ENCODE measurements around the gene CCDC32. TPM values are rescaled to one million over a fixed set of nuclear protein-coding genes. Genes with fewer than 3 reads are reported as not detected.

Gene CCDC32, protein sequence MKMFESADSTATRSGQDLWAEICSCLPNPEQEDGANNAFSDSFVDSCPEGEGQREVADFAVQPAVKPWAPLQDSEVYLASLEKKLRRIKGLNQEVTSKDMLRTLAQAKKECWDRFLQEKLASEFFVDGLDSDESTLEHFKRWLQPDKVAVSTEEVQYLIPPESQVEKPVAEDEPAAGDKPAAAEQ
- total RNA-seq (2021) (19.5 and 22.2 TPM in 2 replicates), Bru-seq, nascent RNA (percentile 73 among the genes with signal in this experiment), BruChase-seq, experiment 1, labeled RNA remaining after a 2-hour chase (percentile 77 among the genes with signal in this experiment), BruChase-seq, experiment 2, labeled RNA remaining after a 6-hour chase (percentile 70 among the genes with signal in this experiment)
- long read RNA-seq, transcript CCDC32-202 (4 exons, 1,519 nt), result major isoform, 16 of 32 reads
- long read RNA-seq, transcript CCDC32-201 (4 exons, 1,704 nt), result minor isoform, 6 of 32 reads
- long read RNA-seq, partial matches to known transcripts, result 2 of 32 reads
- long read RNA-seq, other reads (novel, unspliced or antisense), result 8 of 32 reads

DNA sequence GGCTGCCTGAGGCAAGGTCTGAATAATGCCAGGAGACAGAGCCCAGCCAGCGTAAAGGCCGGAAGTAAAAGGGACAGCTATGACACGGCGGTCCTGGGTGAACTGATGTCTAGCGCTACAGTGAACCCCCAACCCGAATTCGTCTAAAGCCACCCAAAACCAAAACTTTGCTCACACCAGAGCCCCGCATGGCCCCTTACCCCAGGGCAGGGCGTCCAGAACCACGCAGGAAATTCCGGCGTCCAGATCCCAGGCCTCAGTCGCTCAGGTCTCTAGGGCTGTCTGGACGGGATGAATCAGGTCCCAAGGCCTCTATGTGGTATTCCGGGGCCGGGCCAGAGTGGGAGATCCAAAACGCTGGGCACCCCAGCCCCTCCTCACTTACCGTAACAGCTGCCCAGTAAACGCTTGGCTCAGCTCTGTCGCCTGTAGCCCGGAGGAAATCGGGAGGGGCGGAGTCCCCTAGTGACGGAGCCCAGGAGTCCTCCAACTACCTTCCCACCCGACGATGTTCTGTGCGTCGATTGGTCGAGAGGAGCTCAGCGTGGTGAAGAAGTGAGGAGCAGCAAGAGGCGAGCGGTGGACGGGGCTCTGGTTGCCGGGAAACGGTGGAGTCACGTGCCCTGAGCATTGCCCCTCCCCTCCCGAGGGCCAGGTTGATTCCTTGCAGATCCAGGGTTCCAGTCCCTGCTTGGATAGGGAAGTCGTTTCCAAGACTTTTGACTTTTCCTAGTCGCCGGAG is at the start of gene CCDC32:
CCDC32 (minus strand) TSS at position 452 of the 742 bp plus-strand sequence. CDS start 2,027 bp downstream, outside the sequence.
- peaks cover 19% of the 10 kb centered on the region for H3K79me2 ChIP-seq (ENCODE audit: low read depth)
- BruUV-seq (replicated peaks), result TSS peak; percentile 65
- peak; percentile 94 to 96 for DNase-seq
- H3F3A ChIP-seq (ENCODE audit: insufficient read depth, low read depth), result no peaks in the 10 kb centered on the region
- H3K9me2 ChIP-seq (ENCODE audit: insufficient read depth), result no peaks in the 10 kb centered on the region
- peak within 1 kb of the TSS; percentile 51 for H3K27ac ChIP-seq
- peak within 1 kb of the TSS; percentile 98 for H2AFZ ChIP-seq
- intact Hi-C loops (cut with micrococcal nuclease; ENCODE audit: unreplicated experiment), result loop anchor here (2.0 kb wide), 1 partner anchor 94 kb away; the partner anchor contains the start of gene CHST14
- H3K4me2 ChIP-seq, result peak within 1 kb of the TSS; percentile 79
- CTCF ChIA-PET, result interaction anchor here (0.6 to 0.8 kb wide), 2 partner anchors 25 to 45 kb away, joined by 3 to 13 read pairs; no protein-coding TSS in a partner anchor
- H3K9me3 ChIP-seq (ENCODE audit: insufficient read depth, low read depth), result no peaks in the 10 kb centered on the region
- H4K20me1 ChIP-seq (ENCODE audit: insufficient read depth), result no peaks in the 10 kb centered on the region
- no peaks in the 10 kb centered on the region; the same call in 1 of the 2 replicates for H3K36me3 ChIP-seq (ENCODE audit: low read depth)
- peak within 1 kb of the TSS; percentile 89 for H3K4me3 ChIP-seq
- H3K27me3 ChIP-seq (ENCODE audit: insufficient read depth, low read depth), result no peaks in the 10 kb centered on the region
- POLR2A ChIA-PET (ENCODE audit: unreplicated experiment), result interaction anchor here (0.5 to 0.7 kb wide), 8 partner anchors 12 to 1217 kb away, joined by 3 to 27 read pairs (median 6); no protein-coding TSS in a partner anchor
- peaks cover 10% of the 10 kb centered on the region for H3K4me1 ChIP-seq (replicated peaks; ENCODE audit: insufficient read depth)
- TF ChIP-seq, protein P1, sequence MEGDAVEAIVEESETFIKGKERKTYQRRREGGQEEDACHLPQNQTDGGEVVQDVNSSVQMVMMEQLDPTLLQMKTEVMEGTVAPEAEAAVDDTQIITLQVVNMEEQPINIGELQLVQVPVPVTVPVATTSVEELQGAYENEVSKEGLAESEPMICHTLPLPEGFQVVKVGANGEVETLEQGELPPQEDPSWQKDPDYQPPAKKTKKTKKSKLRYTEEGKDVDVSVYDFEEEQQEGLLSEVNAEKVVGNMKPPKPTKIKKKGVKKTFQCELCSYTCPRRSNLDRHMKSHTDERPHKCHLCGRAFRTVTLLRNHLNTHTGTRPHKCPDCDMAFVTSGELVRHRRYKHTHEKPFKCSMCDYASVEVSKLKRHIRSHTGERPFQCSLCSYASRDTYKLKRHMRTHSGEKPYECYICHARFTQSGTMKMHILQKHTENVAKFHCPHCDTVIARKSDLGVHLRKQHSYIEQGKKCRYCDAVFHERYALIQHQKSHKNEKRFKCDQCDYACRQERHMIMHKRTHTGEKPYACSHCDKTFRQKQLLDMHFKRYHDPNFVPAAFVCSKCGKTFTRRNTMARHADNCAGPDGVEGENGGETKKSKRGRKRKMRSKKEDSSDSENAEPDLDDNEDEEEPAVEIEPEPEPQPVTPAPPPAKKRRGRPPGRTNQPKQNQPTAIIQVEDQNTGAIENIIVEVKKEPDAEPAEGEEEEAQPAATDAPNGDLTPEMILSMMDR (conservative IDR thresholded peaks at IDR 0.05), result no peak
- no peak for TF ChIP-seq EZH2 (IDR thresholded peaks at IDR 0.05; ENCODE audit: low read depth)

DNA sequence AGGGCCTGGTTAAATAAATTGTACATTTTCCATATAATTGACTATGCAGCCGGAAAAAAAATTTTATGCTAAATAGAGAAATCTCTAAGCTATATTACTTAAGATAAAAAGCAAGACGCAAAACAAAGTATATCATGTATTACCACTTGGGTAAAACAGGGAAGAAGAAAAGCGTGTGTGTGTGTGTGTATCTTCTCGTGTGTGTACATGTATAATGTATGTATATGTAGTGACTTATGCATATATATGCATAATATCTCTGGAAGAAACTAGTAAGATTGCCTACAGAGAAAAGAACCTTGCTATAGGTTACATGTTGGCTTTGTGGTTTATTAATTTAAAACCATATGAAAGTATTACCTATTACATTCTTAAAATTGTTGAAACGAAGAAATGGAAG is 48.2 kb upstream of the CCDC32 start:
- intact Hi-C loops (cut with micrococcal nuclease; ENCODE audit: unreplicated experiment), result no loop called here
- Histone ChIP-seq H3K9me2 (ENCODE audit: insufficient read depth) (no peaks in the 10 kb centered on the region), H3K27ac (no peak overlapping the region), H3K4me1 (replicated peaks; ENCODE audit: insufficient read depth) (no peaks in the 10 kb centered on the region), H3K36me3 (ENCODE audit: low read depth) (no peaks in the 10 kb centered on the region), H3K4me2 (no peak overlapping the region), H3K4me3 (no peak overlapping the region), H3K27me3 (ENCODE audit: insufficient read depth, low read depth) (no peaks in the 10 kb centered on the region), H3K9me3 (ENCODE audit: insufficient read depth, low read depth) (no peaks in the 10 kb centered on the region), H3F3A (ENCODE audit: insufficient read depth, low read depth) (no peaks in the 10 kb centered on the region), H4K20me1 (ENCODE audit: insufficient read depth) (no peaks in the 10 kb centered on the region), H2AFZ (no peak overlapping the region), H3K79me2 (ENCODE audit: low read depth) (no peaks in the 10 kb centered on the region)
- CTCF ChIA-PET, result no interaction called here
- DNase-seq, result no peak
- POLR2A ChIA-PET (ENCODE audit: unreplicated experiment), result no interaction called here
- TF ChIP-seq EZH2 (IDR thresholded peaks at IDR 0.05; ENCODE audit: low read depth), result no peak
- TF ChIP-seq, protein P1 (conservative IDR thresholded peaks at IDR 0.05), result no peak
- no TSS peak for BruUV-seq (replicated peaks)

- POLR2A ChIA-PET (ENCODE audit: unreplicated experiment), result no interaction called here
- H3K4me1 ChIP-seq (replicated peaks; ENCODE audit: insufficient read depth), result no peaks in the 10 kb centered on the region
- no peaks in the 10 kb centered on the region for H3K36me3 ChIP-seq (ENCODE audit: low read depth)
- H3K4me2 ChIP-seq, result no peak overlapping the region
- CTCF ChIA-PET, result no interaction called here
- TF ChIP-seq, protein P1 (conservative IDR thresholded peaks at IDR 0.05), result no peak
- no peak for TF ChIP-seq EZH2 (IDR thresholded peaks at IDR 0.05; ENCODE audit: low read depth)
- no peaks in the 10 kb centered on the region for H4K20me1 ChIP-seq (ENCODE audit: insufficient read depth)
- 0 out of 2 replicates have a peak, but pooled peaks cover 3% of the 10 kb centered on the region for H3K79me2 ChIP-seq (ENCODE audit: low read depth)
- H3K27me3 ChIP-seq (ENCODE audit: insufficient read depth, low read depth), result no peaks in the 10 kb centered on the region
- no peak overlapping the region for H2AFZ ChIP-seq
- no peaks in the 10 kb centered on the region for H3K9me2 ChIP-seq (ENCODE audit: insufficient read depth)
- no peaks in the 10 kb centered on the region for H3K9me3 ChIP-seq (ENCODE audit: insufficient read depth, low read depth)
- no peaks in the 10 kb centered on the region for H3F3A ChIP-seq (ENCODE audit: insufficient read depth, low read depth)
- no TSS peak for BruUV-seq (replicated peaks)
- no peak overlapping the region for H3K4me3 ChIP-seq
- DNase-seq, result no peak
- intact Hi-C loops (cut with micrococcal nuclease; ENCODE audit: unreplicated experiment), result no loop called here
- H3K27ac ChIP-seq, result no peak overlapping the region
Measured at GRCh38 chr15:40603935-40604334, 39.1 kb upstream of the CCDC32 start.

Measured in PC-9 (cell line).